Aorta (tissue), 5 donors: ENCODE measurements around the gene ELOB. TPM values are rescaled to one million over a fixed set of nuclear protein-coding genes. Genes with fewer than 3 reads are reported as not detected.

Experiments
- ATAC-seq: fragments of 200-7000 bp; cut with Tn5 transposase; one replicate; pipeline ENCODE4 v1.9.1; 2022; ENCODE audit warnings: moderate library complexity; ENCODE audit not compliant: low FRiP score
- DNase-seq, 2 donors: peaks; one replicate each; pipeline ENCODE4 v3.0.0-alpha.2; 2020
- H3K27ac ChIP-seq, 2 donors: one replicate each; pipeline ENCODE4 v1.5.1; 2013; ENCODE audit warnings: low read length in 2 of 2, mild to moderate bottlenecking in 2 of 2, moderate library complexity in 2 of 2, control low read depth in 1 of 2, inconsistent platforms in 1 of 2, low read depth in 1 of 2
- H3K27me3 ChIP-seq, 2 donors: one replicate each; pipeline ENCODE4 v1.6.1; 2013; ENCODE audit warnings: control low read depth in 1 of 2, low read length in 1 of 2, mild to moderate bottlenecking in 1 of 2, moderate library complexity in 1 of 2; ENCODE audit not compliant: insufficient read depth in 2 of 2, control insufficient read depth in 1 of 2
- H3K36me3 ChIP-seq, 2 donors: one replicate each; pipeline ENCODE4 v1.6.1; 2013; ENCODE audit warnings: control low read depth in 1 of 2, low read length in 1 of 2, mild to moderate bottlenecking in 1 of 2; ENCODE audit not compliant: insufficient read depth in 2 of 2, control insufficient read depth in 1 of 2
- H3K4me1 ChIP-seq, 2 donors: one replicate each; pipeline ENCODE4 v1.6.1; 2013; ENCODE audit warnings: low read length in 2 of 2, control low read depth in 1 of 2, mild to moderate bottlenecking in 1 of 2, moderate library complexity in 1 of 2; ENCODE audit not compliant: insufficient read depth in 2 of 2, control insufficient read depth in 1 of 2
- H3K4me3 ChIP-seq, 2 donors: one replicate each; pipeline ENCODE4 v1.5.1; 2013; ENCODE audit warnings: low read length in 2 of 2, control low read depth in 1 of 2, mild to moderate bottlenecking in 1 of 2
- H3K9me3 ChIP-seq: one replicate; pipeline ENCODE4 v1.6.1; 2013; ENCODE audit warnings: mild to moderate bottlenecking, low read length; ENCODE audit not compliant: control insufficient read depth
- WGBS, 2 donors: extraction: QIAGEN DNeasy Blood & Tissue Kit; methylation state at CpG; one replicate each; pipeline ENCODE4 v1.1.7; 2013; 5-methylcytosine and 5-hydroxymethylcytosine counted together
- intact Hi-C, 2 donors: fragments of 100-400 bp; cut with DNase I; formaldehyde crosslinking; loops; one replicate each; pipeline versions ENCODE4 v1.14.2 to v1.15.0; 2022
- polyA plus RNA-seq, 2 donors: library from polyadenylated mRNA; stranded (reverse); fragments of 200-250 nt; gene quantifications; one replicate each; pipeline ENCODE4 v1.2.3, GENCODE V29; 2013
- total RNA-seq, 2 donors: library from RNA; stranded (reverse); fragmentation: NEBNext Ultra II Directional; extraction: Animal tissue kit (Norgen Biotek cat#: 25700); gene quantifications; one replicate each; pipeline ENCODE4 v1.2.1, GENCODE V29; 2021
- donor health status: healthy with polysubstance abuse.
- donor health status: Bipolar disorder and iron deficiency.
- donor health status: DM: no; HTN: no; CAD: no.
- donor health status: DM: no; HTN: no; CAD: no.
- donor health status: DM: yes; HTN: yes; CAD: no.

Gene ELOB
- total and polyA plus RNA-seq, 4 donors: 146 to 843 (median 271) TPM

DNA sequence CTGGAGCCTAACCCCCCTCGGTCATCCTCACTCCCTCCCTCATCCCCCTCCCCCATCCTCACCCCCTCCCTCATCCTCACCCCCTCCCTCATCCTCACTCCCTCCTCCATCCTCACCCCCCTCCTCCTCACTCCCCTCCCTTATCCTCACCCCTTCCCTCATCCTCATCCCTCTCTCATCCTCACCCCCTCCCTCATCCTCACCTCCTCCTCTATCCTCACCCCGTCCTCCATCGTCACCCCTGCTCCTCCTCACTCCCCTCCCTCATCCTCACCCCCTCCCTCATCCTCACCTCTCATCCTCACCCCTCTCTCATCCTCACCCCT is 9.7 kb upstream of the ELOB start:
- H3K27ac ChIP-seq: no peak overlapping the region
- 47 to 51% methylated on average over 3 of the region's 3 CpGs for WGBS, 2 donors
- no peaks in the 10 kb centered on the region for H3K36me3 ChIP-seq
- H3K9me3 ChIP-seq: no peaks in the 10 kb centered on the region
- peak in 1 of 2 donors; percentile 12 for DNase-seq
- H3K4me1 ChIP-seq: no peaks in the 10 kb centered on the region
- no peaks in the 10 kb centered on the region for H3K27me3 ChIP-seq
- H3K4me3 ChIP-seq: no peak overlapping the region
- ATAC-seq: no peak
- intact Hi-C loops: no loop called here

DNA sequence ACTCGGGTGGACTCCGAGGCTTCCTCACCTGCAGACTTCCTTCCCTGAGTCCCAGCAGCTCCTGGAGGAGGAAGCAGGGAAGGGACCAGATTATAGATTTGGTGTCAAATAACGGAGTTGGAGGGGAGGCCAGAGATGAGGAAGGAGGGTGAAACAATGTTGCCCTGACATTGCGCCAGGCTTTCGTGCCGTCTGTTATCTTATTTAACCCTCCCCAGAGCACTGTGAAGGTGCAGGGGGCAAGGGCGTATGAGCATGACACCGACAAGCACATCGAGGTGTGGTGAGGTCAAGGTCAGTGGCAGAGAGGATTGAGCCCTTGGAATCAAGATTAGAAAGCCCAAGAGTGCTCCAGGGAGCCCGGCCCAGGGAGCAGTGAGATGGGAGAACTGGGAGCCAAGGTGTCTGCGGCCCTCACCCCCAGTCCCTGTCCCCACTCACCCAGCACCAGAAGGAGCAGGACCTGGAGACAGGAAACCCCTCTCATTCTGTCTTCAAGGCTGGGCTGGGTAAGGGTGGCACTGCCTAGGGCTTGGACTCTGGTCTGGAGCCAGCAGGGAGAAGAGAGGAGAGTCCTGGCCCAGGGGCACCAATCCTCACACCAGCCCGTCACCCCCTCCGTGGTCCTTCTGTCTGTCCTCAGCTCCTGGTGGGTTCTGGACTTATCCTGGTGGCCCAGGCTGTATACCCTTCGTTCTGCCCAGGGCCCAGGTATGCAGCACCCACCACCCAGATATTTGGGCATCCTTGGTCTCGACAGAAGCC is 9.2 kb upstream of the ELOB start:
- Histone ChIP-seq H3K4me1 (no peaks in the 10 kb centered on the region), H3K27me3 (no peaks in the 10 kb centered on the region), H3K4me3 (no peak overlapping the region), H3K27ac (no peak overlapping the region), H3K9me3 (no peaks in the 10 kb centered on the region), H3K36me3 (no peaks in the 10 kb centered on the region)
- intact Hi-C loops: no loop called here
- ATAC-seq (no peak), DNase-seq (peak; percentile 41 to 50)
- WGBS, 2 donors: 64 to 66% methylated on average over 15 of the region's 15 CpGs

DNA sequence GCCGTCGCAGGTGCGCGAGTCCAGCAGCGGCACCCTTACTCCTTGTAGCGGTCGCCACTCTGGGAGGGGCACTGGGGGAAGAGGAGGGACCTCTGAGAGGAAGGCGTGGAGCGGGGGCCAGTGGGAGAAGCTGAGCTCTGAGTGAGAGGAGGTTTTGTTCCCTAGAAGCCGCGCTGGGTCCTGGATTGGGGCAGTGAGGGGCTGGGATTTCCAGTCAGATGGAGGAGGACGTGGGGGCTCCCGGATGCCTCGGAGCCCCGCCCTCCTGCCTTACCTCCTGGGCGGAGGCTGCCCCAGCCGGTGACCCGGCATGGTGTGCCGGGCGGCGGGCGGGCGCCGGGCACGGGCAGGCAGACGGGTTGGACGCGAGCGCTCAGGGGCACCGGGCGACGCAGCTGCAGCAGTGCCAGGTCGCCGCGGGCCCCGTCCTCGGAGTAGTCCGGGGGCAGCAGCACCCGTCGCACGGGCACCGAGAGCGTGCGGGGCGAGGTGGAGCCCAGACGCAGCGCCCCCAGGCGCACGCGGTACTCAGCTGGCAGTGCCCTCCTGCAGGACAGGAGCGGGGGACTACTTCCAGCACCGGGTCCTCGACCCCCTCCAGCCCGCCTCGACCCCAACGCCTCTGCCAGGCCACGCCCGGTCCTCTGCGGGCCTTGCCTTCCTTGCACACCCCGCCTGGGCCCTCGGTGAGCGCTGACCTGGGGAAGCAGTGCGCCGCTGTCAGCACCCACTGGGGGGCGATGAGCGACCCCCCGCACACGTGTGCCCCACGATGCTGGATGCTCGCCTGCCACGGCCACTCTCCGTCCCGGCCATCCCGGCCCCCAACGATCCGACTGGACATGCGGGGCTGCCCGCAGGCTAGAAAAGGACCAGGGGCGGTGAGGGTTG is 8.3 kb upstream of the ELOB start:
- peak; percentile 47 to 72 for DNase-seq
- 15 to 19% methylated on average over 50 to 79 of the region's 79 CpGs for WGBS, 2 donors
- no peaks in the 10 kb centered on the region for H3K36me3 ChIP-seq
- intact Hi-C loops: no loop called here
- ATAC-seq: peak; percentile 31
- H3K27me3 ChIP-seq: no peaks in the 10 kb centered on the region
- no peak overlapping the region for H3K4me3 ChIP-seq
- H3K9me3 ChIP-seq: no peaks in the 10 kb centered on the region
- no peaks in the 10 kb centered on the region for H3K4me1 ChIP-seq
- H3K27ac ChIP-seq: no peak overlapping the region

GRCh38 chr16:2784358-2785100 is 7.4 kb upstream of the ELOB start:
- Histone ChIP-seq H3K9me3 (no peaks in the 10 kb centered on the region), H3K36me3 (no peaks in the 10 kb centered on the region), H3K4me1 (no peaks in the 10 kb centered on the region), H3K27ac (no peak overlapping the region), H3K4me3 (no peak overlapping the region), H3K27me3 (no peaks in the 10 kb centered on the region)
- 46 to 53% methylated on average over 15 of the region's 15 CpGs for WGBS, 2 donors
- ATAC-seq: no peak
- intact Hi-C loops: no loop called here
- peak in 1 of 2 donors; percentile 40 for DNase-seq

DNA sequence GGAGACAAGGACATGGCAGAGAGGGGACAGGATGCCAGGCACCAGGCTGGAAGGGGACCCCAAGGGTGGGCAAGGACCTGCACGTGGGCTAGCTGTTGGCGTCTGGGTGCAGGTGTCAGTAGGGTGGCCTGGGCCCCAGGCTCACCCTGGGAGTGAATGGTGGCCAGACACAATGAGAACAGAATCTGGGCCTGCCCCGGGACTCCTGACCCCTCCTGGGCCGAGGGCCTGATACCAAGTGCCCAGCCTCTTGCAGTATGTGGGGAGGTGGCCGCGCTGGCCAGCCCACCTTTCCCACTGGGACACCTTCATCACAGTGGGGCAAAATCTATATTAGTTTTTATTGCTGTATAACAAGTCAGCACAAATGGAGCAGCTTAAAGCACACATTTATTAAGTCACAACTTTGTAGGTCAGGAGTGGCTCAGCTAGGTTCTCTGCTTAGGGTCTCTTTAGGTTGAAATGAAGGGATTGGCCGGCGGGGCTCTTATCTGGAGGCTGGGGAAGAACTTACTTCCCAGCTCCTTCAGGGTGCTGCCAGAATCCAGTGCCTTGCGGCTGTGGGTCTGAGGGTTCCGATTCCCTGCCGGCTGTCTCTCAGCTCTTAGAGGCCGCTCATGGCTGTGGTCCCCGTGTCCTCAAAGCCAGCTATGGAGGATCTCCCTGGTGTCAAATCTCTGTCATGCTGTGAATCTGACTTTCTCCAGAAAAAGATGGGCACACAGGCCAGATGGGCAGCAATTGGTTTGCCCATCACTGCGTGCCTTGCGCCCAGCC is 6.7 kb upstream of the ELOB start:
- Histone ChIP-seq H3K4me3 (no peak overlapping the region), H3K27ac (no peak overlapping the region), H3K9me3 (no peaks in the 10 kb centered on the region), H3K27me3 (no peaks in the 10 kb centered on the region), H3K36me3 (no peaks in the 10 kb centered on the region), H3K4me1 (no peaks in the 10 kb centered on the region)
- 90 to 92% methylated on average over 15 of the region's 15 CpGs for WGBS, 2 donors
- intact Hi-C loops: no loop called here
- no peak for ATAC-seq
- DNase-seq: peak; percentile 18 to 45

DNA sequence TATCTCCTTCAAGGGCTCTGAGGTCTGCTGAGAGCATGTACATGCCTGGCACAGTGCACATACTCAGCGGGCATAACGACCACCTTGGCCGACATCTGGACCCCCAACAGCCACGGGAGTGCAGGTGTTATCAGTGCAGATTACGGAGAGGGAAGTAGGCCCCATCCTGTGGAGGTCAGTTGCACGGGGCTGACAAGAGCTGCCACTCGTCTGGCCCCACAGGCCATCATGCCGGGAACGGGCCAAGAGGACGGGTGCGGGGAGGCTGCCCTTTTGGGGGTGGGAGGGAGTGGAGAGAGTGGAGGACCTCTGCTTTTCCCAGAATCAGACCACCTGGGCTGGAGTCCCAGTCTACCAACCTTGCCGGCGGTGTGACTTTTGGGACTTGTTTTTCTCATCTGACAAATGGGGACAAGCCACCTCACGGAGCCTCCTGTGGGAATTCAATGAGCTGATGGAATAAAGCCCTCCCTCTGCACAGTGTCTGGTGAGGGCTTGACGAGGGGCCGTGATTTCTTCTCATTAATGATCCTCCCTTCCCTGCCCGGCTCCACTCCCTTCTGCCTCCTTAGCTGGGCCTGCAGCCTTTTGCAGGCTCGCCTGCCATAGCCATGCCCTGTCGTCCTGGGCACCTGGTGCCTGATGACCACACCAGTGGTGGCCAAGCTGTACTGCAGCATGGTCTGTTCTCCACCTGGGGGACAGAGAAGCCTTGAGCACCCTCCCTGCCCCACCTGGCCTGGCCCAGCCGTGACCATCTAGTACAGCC is 5.7 kb upstream of the ELOB start:
- peak; percentile 30 to 65 for DNase-seq
- Histone ChIP-seq H3K4me3 (no peak overlapping the region), H3K27ac (no peak overlapping the region), H3K9me3 (no peaks in the 10 kb centered on the region), H3K36me3 (no peaks in the 10 kb centered on the region), H3K27me3 (no peaks in the 10 kb centered on the region), H3K4me1 (no peaks in the 10 kb centered on the region)
- intact Hi-C loops: no loop called here
- WGBS, 2 donors: 84 to 86% methylated on average over 20 of the region's 20 CpGs
- ATAC-seq: no peak

DNA sequence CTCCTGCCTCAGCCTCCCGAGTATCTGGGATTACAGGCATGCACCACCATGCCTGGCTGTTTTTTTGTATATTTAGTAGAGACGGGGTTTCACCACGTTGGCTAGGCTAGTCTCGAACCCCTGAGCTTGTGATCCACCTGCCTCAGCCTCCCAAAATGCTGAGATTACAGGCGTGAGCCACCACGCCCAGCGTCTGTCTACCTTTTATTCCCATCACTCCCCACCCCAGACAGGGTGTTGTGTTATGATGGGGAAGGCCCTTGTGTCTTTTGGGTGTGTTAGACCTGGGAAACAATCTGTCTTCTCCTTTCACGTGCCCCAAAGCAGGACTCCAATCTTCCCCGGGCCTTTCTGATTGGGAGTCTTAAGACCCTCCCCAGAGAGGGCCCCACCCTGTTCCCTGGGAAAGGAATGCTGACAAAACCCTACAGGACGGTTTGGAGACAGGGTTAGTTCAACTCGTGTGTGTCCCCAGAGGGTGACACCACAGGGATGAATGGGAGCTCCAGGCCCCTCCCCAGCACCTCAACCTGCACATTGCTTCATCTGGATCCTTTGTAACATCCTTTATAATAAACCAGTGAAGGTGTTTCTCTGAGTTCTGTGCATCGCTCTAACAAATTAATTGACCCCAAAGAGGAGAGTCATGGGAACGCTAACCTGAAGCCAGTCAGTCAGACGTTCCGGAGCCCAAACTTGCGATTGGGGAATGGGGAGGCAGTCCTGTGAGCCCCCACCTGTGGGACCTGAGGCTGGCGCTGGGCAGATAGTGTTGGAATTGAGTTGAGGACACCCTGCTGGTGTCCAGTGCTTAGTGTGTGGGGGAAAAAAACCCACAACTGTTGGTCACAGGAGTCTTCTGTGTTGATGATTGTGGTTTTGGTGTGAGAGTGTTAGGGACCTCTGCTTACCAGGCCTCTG is 3.2 kb upstream of the ELOB start:
- peak in 1 of 2 donors; percentile 16 for DNase-seq
- H3K4me3 ChIP-seq: no peak overlapping the region

More for the DNA sequence above, 3.2 kb upstream of the ELOB start:
- WGBS, 2 donors: 62 to 63% methylated on average over 17 of the region's 17 CpGs
- no peak for ATAC-seq
- intact Hi-C loops: no loop called here
- no peaks in the 10 kb centered on the region for H3K4me1 ChIP-seq
- H3K27me3 ChIP-seq: no peaks in the 10 kb centered on the region
- H3K9me3 ChIP-seq: no peaks in the 10 kb centered on the region
- H3K36me3 ChIP-seq: no peaks in the 10 kb centered on the region
- H3K27ac ChIP-seq: no peak overlapping the region
